Measurements from ENCODE around the gene ELP2.

DNA sequence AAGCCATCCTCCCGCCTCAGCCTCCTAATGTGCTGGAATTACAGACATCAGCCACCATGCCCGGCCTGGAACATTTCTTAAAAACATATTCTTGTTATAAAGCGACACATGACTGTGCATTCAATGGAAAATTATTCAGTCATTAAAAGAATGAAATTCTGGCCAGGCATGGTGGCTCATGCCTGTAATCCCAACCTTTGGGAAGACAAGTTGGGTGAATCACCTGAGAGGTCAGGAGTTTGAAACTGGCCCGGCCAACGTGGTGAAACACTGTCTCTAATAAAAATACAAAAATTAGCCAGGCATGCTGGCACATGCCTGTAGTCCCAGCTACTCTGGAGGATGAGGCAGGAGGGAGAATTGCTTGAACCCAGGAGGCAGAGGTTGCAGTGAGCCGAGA lies 40.7 kb upstream of the ELP2 start:
- TF ChIP-seq MYC (IDR thresholded peaks at IDR 0.05; ENCODE audit: low read depth, low read length) (no peak), MYC (CRISPR knock-in tag; IDR thresholded peaks at IDR 0.05; ENCODE audit: borderline replicate concordance, low read depth) (no peak), ZNF174 (CRISPR knock-in tag; IDR thresholded peaks at IDR 0.05) (no peak), TAF1 (IDR thresholded peaks at IDR 0.05; ENCODE audit: control insufficient read depth, extremely low read depth, insufficient read depth, low read length, severe bottlenecking) (no peak), NFXL1 (CRISPR knock-in tag; IDR thresholded peaks at IDR 0.05) (no peak), ETS2 (tag; IDR thresholded peaks at IDR 0.05; ENCODE audit: borderline replicate concordance, poor library complexity, severe bottlenecking) (no peak), JUN (IDR thresholded peaks at IDR 0.05; ENCODE audit: borderline replicate concordance, low read depth, low read length) (no peak), JUN (CRISPR knock-in tag; IDR thresholded peaks at IDR 0.05; ENCODE audit: borderline replicate concordance) (no peak), RBM39 (optimal IDR thresholded peaks at IDR 0.05; ENCODE audit: low read depth, low read length) (no peak)
- TF ChIP-seq, protein P1, sequence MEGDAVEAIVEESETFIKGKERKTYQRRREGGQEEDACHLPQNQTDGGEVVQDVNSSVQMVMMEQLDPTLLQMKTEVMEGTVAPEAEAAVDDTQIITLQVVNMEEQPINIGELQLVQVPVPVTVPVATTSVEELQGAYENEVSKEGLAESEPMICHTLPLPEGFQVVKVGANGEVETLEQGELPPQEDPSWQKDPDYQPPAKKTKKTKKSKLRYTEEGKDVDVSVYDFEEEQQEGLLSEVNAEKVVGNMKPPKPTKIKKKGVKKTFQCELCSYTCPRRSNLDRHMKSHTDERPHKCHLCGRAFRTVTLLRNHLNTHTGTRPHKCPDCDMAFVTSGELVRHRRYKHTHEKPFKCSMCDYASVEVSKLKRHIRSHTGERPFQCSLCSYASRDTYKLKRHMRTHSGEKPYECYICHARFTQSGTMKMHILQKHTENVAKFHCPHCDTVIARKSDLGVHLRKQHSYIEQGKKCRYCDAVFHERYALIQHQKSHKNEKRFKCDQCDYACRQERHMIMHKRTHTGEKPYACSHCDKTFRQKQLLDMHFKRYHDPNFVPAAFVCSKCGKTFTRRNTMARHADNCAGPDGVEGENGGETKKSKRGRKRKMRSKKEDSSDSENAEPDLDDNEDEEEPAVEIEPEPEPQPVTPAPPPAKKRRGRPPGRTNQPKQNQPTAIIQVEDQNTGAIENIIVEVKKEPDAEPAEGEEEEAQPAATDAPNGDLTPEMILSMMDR (IDR thresholded peaks at IDR 0.05 in 2 of 3, conservative IDR thresholded peaks at IDR 0.05 in 1 of 3; ENCODE audit: insufficient read depth in 2 of 3, low read depth in 1 of 3, low read length in 3 of 3), result no peak

Measured in K562 (cell line).